HL-60 (cell line): ENCODE data around the gene LIPC.

Experiments used
- CTCF ChIP-seq: IDR thresholded peaks from one replicate; pipeline ENCODE4 v1.5.1; 2011; ENCODE audit warnings: low read length, control low read depth, inconsistent platforms; ENCODE audit not compliant: insufficient read depth
- GABPA ChIP-seq: IDR thresholded peaks from 2 replicates; pipeline ENCODE4 v1.6.1; 2012; ENCODE audit warnings: low read depth
- POLR2AphosphoS5 ChIP-seq: IDR thresholded peaks from 2 replicates; pipeline ENCODE4 v1.6.1; 2012; ENCODE audit warnings: low read depth
- REST ChIP-seq: IDR thresholded peaks from 2 replicates; pipeline ENCODE4 v1.6.1; 2012; ENCODE audit warnings: low read depth; ENCODE audit not compliant: insufficient replicate concordance

GRCh38 chr15:58551084-58551763 is 119.4 kb downstream of the LIPC start:
- TF ChIP-seq CTCF (no peak), POLR2AphosphoS5 (no peak), REST (no peak), GABPA (no peak)
